Measurements from ENCODE around the gene TNFRSF21. TPM values are rescaled to one million over a fixed set of nuclear protein-coding genes. Genes with fewer than 3 reads are reported as not detected.
"Not testable (repeated sequence)": the region's sequence is repeated elsewhere in the genome, so short reads cannot be mapped to it uniquely, and the experiment has no call there.

Gene TNFRSF21
- total and polyA plus RNA-seq, 9 of the 15 experiments (the other 6 are each of a cell fraction or from before 2014, with no cell fraction given): 0.63 to 5.7 (median 2.2) TPM

DNA sequence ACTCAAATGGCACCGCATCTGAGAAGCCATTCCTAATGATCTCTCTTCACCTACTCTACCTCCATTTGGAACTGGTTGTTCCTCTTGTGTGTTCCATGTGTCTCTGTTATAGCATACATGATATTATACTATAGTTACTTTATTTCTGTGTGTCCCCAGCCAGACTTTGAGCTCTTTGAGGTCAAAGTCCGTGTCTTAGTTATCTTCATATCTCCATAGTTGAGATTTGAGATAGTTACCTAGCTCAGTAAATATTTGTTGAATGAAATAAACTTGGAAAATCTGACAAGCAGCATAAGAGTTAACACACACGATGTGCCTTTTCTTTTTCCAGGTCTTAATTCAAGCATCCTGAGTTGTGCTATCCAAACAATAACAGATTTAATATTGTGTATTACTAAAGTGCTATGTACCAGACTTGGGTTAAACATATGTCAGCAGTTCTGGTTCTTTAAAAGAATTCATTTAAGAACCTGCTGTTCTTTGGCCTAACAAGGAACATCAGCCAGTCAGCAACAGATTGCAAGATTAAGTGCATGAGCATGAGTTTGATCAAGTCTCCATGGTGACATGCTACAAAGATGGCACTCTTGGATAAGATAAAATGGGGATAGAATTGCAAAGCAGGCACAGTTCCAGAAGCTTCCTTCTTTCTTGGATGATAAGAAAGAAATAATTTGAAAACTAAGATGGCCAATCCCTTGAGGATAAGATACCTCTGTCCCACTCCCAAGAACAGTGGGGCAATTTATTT is 8.7 kb upstream of the TNFRSF21 start:
- no peak for FAIRE-seq
- Histone ChIP-seq H3K9me1 (ENCODE audit: control insufficient read depth, insufficient read depth, low read length) (no peaks in the 10 kb centered on the region), H3K27ac (ENCODE audit: extremely low read depth, low read depth, low read length) (no peak overlapping the region), H3K9ac (ENCODE audit: insufficient read depth in 1 of 2, low read depth in 2 of 2, low read length in 2 of 2) (no peak overlapping the region), H3K4me3 (no peak overlapping the region), H3K36me3 (ENCODE audit: control insufficient read depth, insufficient read depth, low read length) (no peaks in the 10 kb centered on the region), H4K20me1 (replicated peaks; ENCODE audit: control insufficient read depth, insufficient read depth, low read length) (no peaks in the 10 kb centered on the region), H3K9me3 (replicated peaks; ENCODE audit: control insufficient read depth, insufficient read depth, low read depth, low read length) (no peaks in the 10 kb centered on the region), H3K27me3 (ENCODE audit: control insufficient read depth in 2 of 2, insufficient read depth in 2 of 2, low read length in 2 of 2) (peaks cover 6 to 15% of the 10 kb centered on the region in 2 experiments; a peak in 4 of 5 replicates), H3K4me2 (ENCODE audit: insufficient read depth, low read length) (no peak overlapping the region), H3K79me2 (ENCODE audit: control insufficient read depth, insufficient read depth, low read length) (no peaks in the 10 kb centered on the region), H3K4me1 (replicated peaks in 1 of 2; ENCODE audit: control insufficient read depth in 2 of 2, insufficient read depth in 2 of 2, low read length in 2 of 2) (no peaks in the 10 kb centered on the region), H2AFZ (ENCODE audit: low read depth, low read length) (no peak overlapping the region)
- CTCF ChIA-PET (ENCODE audit: low intra/inter-chr PET ratio): no interaction called here
- 0% methylated on average over 3 of the region's 3 CpGs for WGBS (ENCODE audit: insufficient coverage, low coverage, missing lambda C conversion rate)
- POLR2A ChIA-PET: no interaction called here
- DNase-seq (ENCODE audit: extremely low read depth in 1 of 4, low spot score in 3 of 4): no peak
- no peak for ATAC-seq
- TF ChIP-seq, protein P1, sequence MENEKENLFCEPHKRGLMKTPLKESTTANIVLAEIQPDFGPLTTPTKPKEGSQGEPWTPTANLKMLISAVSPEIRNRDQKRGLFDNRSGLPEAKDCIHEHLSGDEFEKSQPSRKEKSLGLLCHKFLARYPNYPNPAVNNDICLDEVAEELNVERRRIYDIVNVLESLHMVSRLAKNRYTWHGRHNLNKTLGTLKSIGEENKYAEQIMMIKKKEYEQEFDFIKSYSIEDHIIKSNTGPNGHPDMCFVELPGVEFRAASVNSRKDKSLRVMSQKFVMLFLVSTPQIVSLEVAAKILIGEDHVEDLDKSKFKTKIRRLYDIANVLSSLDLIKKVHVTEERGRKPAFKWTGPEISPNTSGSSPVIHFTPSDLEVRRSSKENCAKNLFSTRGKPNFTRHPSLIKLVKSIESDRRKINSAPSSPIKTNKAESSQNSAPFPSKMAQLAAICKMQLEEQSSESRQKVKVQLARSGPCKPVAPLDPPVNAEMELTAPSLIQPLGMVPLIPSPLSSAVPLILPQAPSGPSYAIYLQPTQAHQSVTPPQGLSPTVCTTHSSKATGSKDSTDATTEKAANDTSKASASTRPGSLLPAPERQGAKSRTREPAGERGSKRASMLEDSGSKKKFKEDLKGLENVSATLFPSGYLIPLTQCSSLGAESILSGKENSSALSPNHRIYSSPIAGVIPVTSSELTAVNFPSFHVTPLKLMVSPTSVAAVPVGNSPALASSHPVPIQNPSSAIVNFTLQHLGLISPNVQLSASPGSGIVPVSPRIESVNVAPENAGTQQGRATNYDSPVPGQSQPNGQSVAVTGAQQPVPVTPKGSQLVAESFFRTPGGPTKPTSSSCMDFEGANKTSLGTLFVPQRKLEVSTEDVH (IDR thresholded peaks at IDR 0.05; ENCODE audit: low read depth, partially characterized antibody): no peak
- TF ChIP-seq FOXJ2 (tag; IDR thresholded peaks at IDR 0.05) (peak; percentile 90), ILF3 (IDR thresholded peaks at IDR 0.05; ENCODE audit: borderline replicate concordance) (no peak), ZNF316 (IDR thresholded peaks at IDR 0.05) (peak; percentile 9; the same call in 1 of the 2 replicates), ADNP (tag; IDR thresholded peaks at IDR 0.05) (no peak)
- in situ Hi-C loops (cut with MboI) (loop anchor here (10.0 kb wide), 1 partner anchor 474 kb away; no protein-coding TSS in a partner anchor), intact Hi-C loops (cut with micrococcal nuclease) (no loop called here)
- no TSS peak for BruUV-seq (replicated peaks)

DNA sequence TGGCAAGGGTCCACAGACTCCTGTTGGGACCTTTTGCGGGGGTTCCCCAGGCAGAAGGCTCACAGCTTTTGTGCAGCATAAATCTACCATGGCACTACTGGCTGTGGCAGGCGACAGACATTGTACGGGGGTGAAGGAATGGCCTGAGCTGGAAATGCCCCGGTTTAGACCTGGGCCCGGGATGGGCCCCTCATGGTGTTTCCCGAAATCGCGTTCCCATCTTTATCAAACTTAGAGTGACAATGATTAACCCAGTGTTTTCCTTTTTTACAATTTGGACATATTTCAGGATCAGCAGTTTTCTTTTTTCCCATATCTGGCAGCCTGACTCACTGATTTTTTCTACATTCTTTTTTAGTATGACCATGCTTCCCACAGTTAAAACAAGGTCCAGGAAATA is 5.5 kb upstream of the TNFRSF21 start:
- WGBS (ENCODE audit: insufficient coverage, low coverage, missing lambda C conversion rate): 1% methylated on average over 8 of the region's 8 CpGs
- peaks cover 6 to 18% of the 10 kb centered on the region in 2 experiments; a peak in 4 of 5 replicates for H3K27me3 ChIP-seq (ENCODE audit: control insufficient read depth in 2 of 2, insufficient read depth in 2 of 2, low read length in 2 of 2)
- H3K9me3 ChIP-seq (replicated peaks; ENCODE audit: control insufficient read depth, insufficient read depth, low read depth, low read length); H3K79me2 ChIP-seq (ENCODE audit: control insufficient read depth, insufficient read depth, low read length); H2AFZ ChIP-seq (ENCODE audit: low read depth, low read length); H3K36me3 ChIP-seq (ENCODE audit: control insufficient read depth, insufficient read depth, low read length); H3K9ac ChIP-seq (ENCODE audit: insufficient read depth in 1 of 2, low read depth in 2 of 2, low read length in 2 of 2); BruUV-seq (replicated peaks); intact Hi-C loops (cut with micrococcal nuclease); H4K20me1 ChIP-seq (replicated peaks; ENCODE audit: control insufficient read depth, insufficient read depth, low read length); H3K9me1 ChIP-seq (ENCODE audit: control insufficient read depth, insufficient read depth, low read length); H3K27ac ChIP-seq (ENCODE audit: extremely low read depth, low read depth, low read length); POLR2A ChIA-PET; H3K4me1 ChIP-seq (replicated peaks in 1 of 2; ENCODE audit: control insufficient read depth in 2 of 2, insufficient read depth in 2 of 2, low read length in 2 of 2); FAIRE-seq; DNase-seq (ENCODE audit: extremely low read depth in 1 of 4, low spot score in 3 of 4); H3K4me2 ChIP-seq (ENCODE audit: insufficient read depth, low read length); ATAC-seq; H3K4me3 ChIP-seq: not testable (repeated sequence)
- CTCF ChIA-PET (ENCODE audit: low intra/inter-chr PET ratio): interaction anchor here (1.1 kb wide), 1 partner anchor 43 kb away, joined by 3 read pairs; no protein-coding TSS in a partner anchor
- in situ Hi-C loops (cut with MboI): loop anchor here (10.0 kb wide), 1 partner anchor 470 kb away; no protein-coding TSS in a partner anchor
